Measurements from ENCODE around the gene SLC9A1. TPM values are rescaled to one million over a fixed set of nuclear protein-coding genes. Genes with fewer than 3 reads are reported as not detected.

Gene SLC9A1
- total RNA-seq, 1 experiment from 2014 or later, result 22.5 TPM

DNA sequence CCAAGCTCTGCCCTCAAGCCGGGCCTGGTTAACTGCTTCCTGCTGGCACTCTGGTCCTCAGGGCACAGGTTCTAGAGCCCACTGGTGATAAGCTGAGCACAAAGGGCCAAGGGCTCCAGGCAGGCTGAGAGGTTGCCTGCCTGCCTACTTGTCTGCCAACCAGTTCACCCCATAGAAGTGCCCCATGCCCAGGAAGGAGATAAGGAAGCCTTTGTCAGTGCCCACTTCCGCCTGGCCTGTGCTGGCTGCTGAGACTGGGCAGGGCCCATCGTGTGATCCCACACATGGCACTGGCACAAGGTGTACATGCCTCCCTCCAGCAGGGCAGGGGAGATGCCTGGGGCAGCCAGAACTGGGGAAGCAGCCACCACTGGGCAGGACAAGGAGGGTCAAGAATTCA is 24.1 kb downstream of the SLC9A1 start:
- ChIA-PET POLR2A (no interaction called here), CTCF (interaction anchor here (1.1 to 2.6 kb wide), 2 partner anchors 22 to 166 kb away, joined by 3 to 6 read pairs; no protein-coding TSS in a partner anchor)
- ATAC-seq (no peak), DNase-seq (ENCODE audit: low spot score) (no peak)
- H3K4me3 Mint-ChIP-seq, result no peak overlapping the region
- H3K36me3 Mint-ChIP-seq, result no peaks in the 10 kb centered on the region
- no peaks in the 10 kb centered on the region for H3K27me3 Mint-ChIP-seq (ENCODE audit: low read depth)
- no peaks in the 10 kb centered on the region for H3K4me1 Mint-ChIP-seq
- TF ChIP-seq, protein P1, sequence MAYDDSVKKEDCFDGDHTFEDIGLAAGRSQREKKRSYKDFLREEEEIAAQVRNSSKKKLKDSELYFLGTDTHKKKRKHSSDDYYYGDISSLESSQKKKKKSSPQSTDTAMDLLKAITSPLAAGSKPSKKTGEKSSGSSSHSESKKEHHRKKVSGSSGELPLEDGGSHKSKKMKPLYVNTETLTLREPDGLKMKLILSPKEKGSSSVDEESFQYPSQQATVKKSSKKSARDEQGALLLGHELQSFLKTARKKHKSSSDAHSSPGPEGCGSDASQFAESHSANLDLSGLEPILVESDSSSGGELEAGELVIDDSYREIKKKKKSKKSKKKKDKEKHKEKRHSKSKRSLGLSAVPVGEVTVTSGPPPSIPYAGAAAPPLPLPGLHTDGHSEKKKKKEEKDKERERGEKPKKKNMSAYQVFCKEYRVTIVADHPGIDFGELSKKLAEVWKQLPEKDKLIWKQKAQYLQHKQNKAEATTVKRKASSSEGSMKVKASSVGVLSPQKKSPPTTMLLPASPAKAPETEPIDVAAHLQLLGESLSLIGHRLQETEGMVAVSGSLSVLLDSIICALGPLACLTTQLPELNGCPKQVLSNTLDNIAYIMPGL (CRISPR knock-in tag; IDR thresholded peaks at IDR 0.05), result no peak
- TF ChIP-seq FOXK1 (CRISPR knock-in tag; IDR thresholded peaks at IDR 0.05), result no peak
- TF ChIP-seq, protein P2, sequence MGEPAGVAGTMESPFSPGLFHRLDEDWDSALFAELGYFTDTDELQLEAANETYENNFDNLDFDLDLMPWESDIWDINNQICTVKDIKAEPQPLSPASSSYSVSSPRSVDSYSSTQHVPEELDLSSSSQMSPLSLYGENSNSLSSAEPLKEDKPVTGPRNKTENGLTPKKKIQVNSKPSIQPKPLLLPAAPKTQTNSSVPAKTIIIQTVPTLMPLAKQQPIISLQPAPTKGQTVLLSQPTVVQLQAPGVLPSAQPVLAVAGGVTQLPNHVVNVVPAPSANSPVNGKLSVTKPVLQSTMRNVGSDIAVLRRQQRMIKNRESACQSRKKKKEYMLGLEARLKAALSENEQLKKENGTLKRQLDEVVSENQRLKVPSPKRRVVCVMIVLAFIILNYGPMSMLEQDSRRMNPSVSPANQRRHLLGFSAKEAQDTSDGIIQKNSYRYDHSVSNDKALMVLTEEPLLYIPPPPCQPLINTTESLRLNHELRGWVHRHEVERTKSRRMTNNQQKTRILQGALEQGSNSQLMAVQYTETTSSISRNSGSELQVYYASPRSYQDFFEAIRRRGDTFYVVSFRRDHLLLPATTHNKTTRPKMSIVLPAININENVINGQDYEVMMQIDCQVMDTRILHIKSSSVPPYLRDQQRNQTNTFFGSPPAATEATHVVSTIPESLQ (CRISPR knock-in tag; IDR thresholded peaks at IDR 0.05), result no peak
- TF ChIP-seq, protein P3, sequence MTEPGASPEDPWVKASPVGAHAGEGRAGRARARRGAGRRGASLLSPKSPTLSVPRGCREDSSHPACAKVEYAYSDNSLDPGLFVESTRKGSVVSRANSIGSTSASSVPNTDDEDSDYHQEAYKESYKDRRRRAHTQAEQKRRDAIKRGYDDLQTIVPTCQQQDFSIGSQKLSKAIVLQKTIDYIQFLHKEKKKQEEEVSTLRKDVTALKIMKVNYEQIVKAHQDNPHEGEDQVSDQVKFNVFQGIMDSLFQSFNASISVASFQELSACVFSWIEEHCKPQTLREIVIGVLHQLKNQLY (CRISPR knock-in tag; IDR thresholded peaks at IDR 0.05), result no peak
- TF ChIP-seq, protein P4, sequence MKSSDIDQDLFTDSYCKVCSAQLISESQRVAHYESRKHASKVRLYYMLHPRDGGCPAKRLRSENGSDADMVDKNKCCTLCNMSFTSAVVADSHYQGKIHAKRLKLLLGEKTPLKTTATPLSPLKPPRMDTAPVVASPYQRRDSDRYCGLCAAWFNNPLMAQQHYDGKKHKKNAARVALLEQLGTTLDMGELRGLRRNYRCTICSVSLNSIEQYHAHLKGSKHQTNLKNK (CRISPR knock-in tag; IDR thresholded peaks at IDR 0.05), result no peak
- no peak for TF ChIP-seq GRHL2 (CRISPR knock-in tag; IDR thresholded peaks at IDR 0.05; ENCODE audit: insufficient replicate concordance, severe bottlenecking)
- TF ChIP-seq ZNF263 (CRISPR knock-in tag; IDR thresholded peaks at IDR 0.05; ENCODE audit: low read depth), result no peak
- TF ChIP-seq, protein P5, sequence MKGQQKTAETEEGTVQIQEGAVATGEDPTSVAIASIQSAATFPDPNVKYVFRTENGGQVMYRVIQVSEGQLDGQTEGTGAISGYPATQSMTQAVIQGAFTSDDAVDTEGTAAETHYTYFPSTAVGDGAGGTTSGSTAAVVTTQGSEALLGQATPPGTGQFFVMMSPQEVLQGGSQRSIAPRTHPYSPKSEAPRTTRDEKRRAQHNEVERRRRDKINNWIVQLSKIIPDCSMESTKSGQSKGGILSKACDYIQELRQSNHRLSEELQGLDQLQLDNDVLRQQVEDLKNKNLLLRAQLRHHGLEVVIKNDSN (CRISPR knock-in tag; IDR thresholded peaks at IDR 0.05), result no peak
- TF ChIP-seq, protein P6, sequence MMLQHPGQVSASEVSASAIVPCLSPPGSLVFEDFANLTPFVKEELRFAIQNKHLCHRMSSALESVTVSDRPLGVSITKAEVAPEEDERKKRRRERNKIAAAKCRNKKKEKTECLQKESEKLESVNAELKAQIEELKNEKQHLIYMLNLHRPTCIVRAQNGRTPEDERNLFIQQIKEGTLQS (CRISPR knock-in tag; conservative IDR thresholded peaks at IDR 0.05), result no peak
- TF ChIP-seq ZNF121 (CRISPR knock-in tag; IDR thresholded peaks at IDR 0.05), result no peak
- no peak for TF ChIP-seq TEAD4 (CRISPR knock-in tag; IDR thresholded peaks at IDR 0.05)
- no peak for TF ChIP-seq SMAD3 (CRISPR knock-in tag; IDR thresholded peaks at IDR 0.05; ENCODE audit: borderline replicate concordance)
- no peak for TF ChIP-seq HMGA2 (CRISPR knock-in tag; IDR thresholded peaks at IDR 0.05)
- TF ChIP-seq NR2C2 (CRISPR knock-in tag; IDR thresholded peaks at IDR 0.05), result no peak
- TF ChIP-seq, protein P7, sequence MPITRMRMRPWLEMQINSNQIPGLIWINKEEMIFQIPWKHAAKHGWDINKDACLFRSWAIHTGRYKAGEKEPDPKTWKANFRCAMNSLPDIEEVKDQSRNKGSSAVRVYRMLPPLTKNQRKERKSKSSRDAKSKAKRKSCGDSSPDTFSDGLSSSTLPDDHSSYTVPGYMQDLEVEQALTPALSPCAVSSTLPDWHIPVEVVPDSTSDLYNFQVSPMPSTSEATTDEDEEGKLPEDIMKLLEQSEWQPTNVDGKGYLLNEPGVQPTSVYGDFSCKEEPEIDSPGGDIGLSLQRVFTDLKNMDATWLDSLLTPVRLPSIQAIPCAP (CRISPR knock-in tag; IDR thresholded peaks at IDR 0.05), result no peak
- TF ChIP-seq, protein P8, sequence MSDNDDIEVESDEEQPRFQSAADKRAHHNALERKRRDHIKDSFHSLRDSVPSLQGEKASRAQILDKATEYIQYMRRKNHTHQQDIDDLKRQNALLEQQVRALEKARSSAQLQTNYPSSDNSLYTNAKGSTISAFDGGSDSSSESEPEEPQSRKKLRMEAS (CRISPR knock-in tag; IDR thresholded peaks at IDR 0.05), result no peak
- TF ChIP-seq, protein P9, sequence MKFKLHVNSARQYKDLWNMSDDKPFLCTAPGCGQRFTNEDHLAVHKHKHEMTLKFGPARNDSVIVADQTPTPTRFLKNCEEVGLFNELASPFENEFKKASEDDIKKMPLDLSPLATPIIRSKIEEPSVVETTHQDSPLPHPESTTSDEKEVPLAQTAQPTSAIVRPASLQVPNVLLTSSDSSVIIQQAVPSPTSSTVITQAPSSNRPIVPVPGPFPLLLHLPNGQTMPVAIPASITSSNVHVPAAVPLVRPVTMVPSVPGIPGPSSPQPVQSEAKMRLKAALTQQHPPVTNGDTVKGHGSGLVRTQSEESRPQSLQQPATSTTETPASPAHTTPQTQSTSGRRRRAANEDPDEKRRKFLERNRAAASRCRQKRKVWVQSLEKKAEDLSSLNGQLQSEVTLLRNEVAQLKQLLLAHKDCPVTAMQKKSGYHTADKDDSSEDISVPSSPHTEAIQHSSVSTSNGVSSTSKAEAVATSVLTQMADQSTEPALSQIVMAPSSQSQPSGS (CRISPR knock-in tag; IDR thresholded peaks at IDR 0.05; ENCODE audit: borderline replicate concordance, low read depth), result no peak
- H3K9me3 Mint-ChIP-seq, result no peaks in the 10 kb centered on the region
- H3K27ac Mint-ChIP-seq, result no peak overlapping the region
